SK-N-SH (cell line): Measurements from ENCODE around the gene PHKG2. TPM values are rescaled to one million over a fixed set of nuclear protein-coding genes. Genes with fewer than 3 reads are reported as not detected.

Experiments
- CTCF ChIA-PET: fragments of 300-600, 350-600 bp; formaldehyde crosslinking; extraction: SDS; loops from one replicate; lab custom pipeline; 2021; lab: Yijun Ruan, JAX
- POLR2A ChIA-PET: fragments of 350-600 bp; sonication (Branson Sonifier 250); formaldehyde crosslinking; extraction: SDS; loops from one replicate; lab custom pipeline; 2020; ENCODE audit warnings: antibody characterized with exemption, inconsistent platforms; lab: Yijun Ruan, JAX
- DNase-seq: peaks from one replicate; pipeline ENCODE4 v3.0.0; 2012
- H2AFZ ChIP-seq: fragments of 200-600 bp; sonication (generic); 2 replicates; pipeline ENCODE4 v1.8.1; 2016; ENCODE audit warnings: antibody characterized with exemption, mild to moderate bottlenecking, low read depth
- H3F3A ChIP-seq: fragments of 200-600 bp; sonication (generic); replicated peaks from 2 replicates; pipeline ENCODE3; 2016; ENCODE audit warnings: antibody characterized with exemption, mild to moderate bottlenecking; ENCODE audit not compliant: insufficient read depth
- H3K27ac ChIP-seq, 2 experiments: fragments of 200-500 bp in 1 of 2; fragments of 200-600 bp in 1 of 2; sonication (Bioruptor generic) in 1 of 2; sonication (generic), shearing (Covaris generic) in 1 of 2; 2 replicates each; pipeline versions ENCODE4 v1.5.1 to v1.6.1; 2014 to 2016; ENCODE audit warnings: low read depth in 2 of 2, inconsistent platforms in 1 of 2, low read length in 1 of 2, mild to moderate bottlenecking in 1 of 2, mixed read lengths in 1 of 2
- H3K27me3 ChIP-seq: fragments of 200-600 bp; sonication (generic), shearing (Covaris generic); 2 replicates; pipeline ENCODE4 v1.6.1; 2016; ENCODE audit warnings: mixed run types; ENCODE audit not compliant: insufficient read depth
- H3K36me3 ChIP-seq, 2 experiments: fragments of 200-500 bp in 1 of 2; fragments of 200-600 bp in 1 of 2; sonication (Bioruptor generic) in 1 of 2; sonication (generic) in 1 of 2; replicated peaks in 1 of 2; 2 replicates each; pipeline versions ENCODE3 to v1.5.1; 2014 to 2016; ENCODE audit warnings: low read length in 1 of 2, mild to moderate bottlenecking in 1 of 2; ENCODE audit not compliant: insufficient read depth in 2 of 2, control insufficient read depth in 1 of 2
- H3K4me1 ChIP-seq, 2 experiments: fragments of 200-500 bp in 1 of 2; fragments of 200-600 bp in 1 of 2; sonication (Bioruptor generic) in 1 of 2; sonication (generic), shearing (Covaris generic) in 1 of 2; 2 replicates each; pipeline versions ENCODE4 v1.5.1 to v1.6.1; 2014 to 2016; ENCODE audit warnings: low read depth in 1 of 2, low read length in 1 of 2, mixed run types in 1 of 2; ENCODE audit not compliant: insufficient read depth in 2 of 2, control insufficient read depth in 1 of 2
- H3K4me2 ChIP-seq: fragments of 200-600 bp; sonication (generic), shearing (Covaris generic); 2 replicates; pipeline ENCODE4 v1.6.1; 2017; ENCODE audit warnings: mixed run types
- H3K4me3 ChIP-seq, 2 experiments: fragments of 200-500 bp in 1 of 2; fragments of 200-600 bp in 1 of 2; sonication (Bioruptor generic) in 1 of 2; sonication (generic), shearing (Covaris generic) in 1 of 2; 2 replicates each; pipeline versions ENCODE4 v1.5.1 to v1.8.1; 2014 to 2016; ENCODE audit warnings: low read depth in 2 of 2, inconsistent platforms in 1 of 2, low read length in 1 of 2, mild to moderate bottlenecking in 1 of 2, mixed read lengths in 1 of 2, moderate library complexity in 1 of 2
- H3K79me2 ChIP-seq: fragments of 200-600 bp; sonication (generic); 2 replicates; pipeline ENCODE4 v1.8.1; 2017; ENCODE audit warnings: mild to moderate bottlenecking; ENCODE audit not compliant: insufficient read depth
- H3K9ac ChIP-seq: fragments of 200-600 bp; sonication (generic); 2 replicates; pipeline ENCODE4 v1.6.1; 2017; ENCODE audit warnings: mixed run types
- H3K9me2 ChIP-seq: fragments of 200-600 bp; sonication (generic); 2 replicates; pipeline ENCODE4 v1.6.1; 2017; ENCODE audit warnings: mixed run types
- H3K9me3 ChIP-seq: fragments of 200-600 bp; sonication (generic); 2 replicates; pipeline ENCODE4 v1.6.1; 2017; ENCODE audit warnings: mixed run types, mild to moderate bottlenecking, moderate library complexity
- H4K20me1 ChIP-seq: fragments of 200-600 bp; sonication (generic); 2 replicates; pipeline ENCODE4 v1.6.1; 2017; ENCODE audit warnings: mild to moderate bottlenecking, mixed run types; ENCODE audit not compliant: insufficient read depth
- CHD2 ChIP-seq: fragments of 150-350 bp; IDR thresholded peaks from 2 replicates; pipeline ENCODE4 v1.6.1; 2018; ENCODE audit warnings: low read length; ENCODE audit not compliant: partially characterized antibody
- EP300 ChIP-seq, 2 experiments: IDR thresholded peaks; 2 replicates each; pipeline versions ENCODE4 v1.4.0 to v1.6.1; 2012; ENCODE audit warnings: borderline replicate concordance in 1 of 2, low read depth in 1 of 2, low read length in 1 of 2
- FOXJ3 ChIP-seq: sonication (generic); formaldehyde crosslinking; IDR thresholded peaks from 2 replicates; pipeline ENCODE4 v1.5.1; 2020; ENCODE audit warnings: mild to moderate bottlenecking, missing genetic modification reagents
- FOXM1 ChIP-seq: IDR thresholded peaks from 2 replicates; pipeline ENCODE4 v1.4.0; 2012; ENCODE audit warnings: low read depth, mild to moderate bottlenecking
- GABPA ChIP-seq: IDR thresholded peaks from 2 replicates; pipeline ENCODE4 v1.4.0; 2012; ENCODE audit warnings: low read depth, mild to moderate bottlenecking
- MEF2A ChIP-seq: IDR thresholded peaks from 2 replicates; pipeline ENCODE4 v1.4.0; 2012; ENCODE audit warnings: low read depth, borderline replicate concordance
- MXI1 ChIP-seq: IDR thresholded peaks from 2 replicates; pipeline ENCODE4 v1.6.1; 2012; ENCODE audit warnings: mild to moderate bottlenecking, low read depth, low read length, improper control_type of control experiment
- RAD21 ChIP-seq: IDR thresholded peaks from 2 replicates; pipeline ENCODE4 v1.6.1; 2012; ENCODE audit warnings: mild to moderate bottlenecking, low read length
- REST ChIP-seq: IDR thresholded peaks from 2 replicates; pipeline ENCODE4 v1.6.1; 2012; ENCODE audit warnings: mild to moderate bottlenecking, low read depth, low read length, moderate library complexity
- RFX5 ChIP-seq: IDR thresholded peaks from 2 replicates; pipeline ENCODE4 v1.6.1; 2012; ENCODE audit warnings: mild to moderate bottlenecking, improper control_type of control experiment, low read length
- RXRA ChIP-seq: IDR thresholded peaks from 2 replicates; pipeline ENCODE4 v1.4.0; 2012; ENCODE audit warnings: low read depth, mild to moderate bottlenecking, borderline replicate concordance
- SIN3A ChIP-seq: IDR thresholded peaks from 2 replicates; pipeline ENCODE4 v1.6.1; 2012; ENCODE audit warnings: low read depth, mild to moderate bottlenecking, low read length, moderate library complexity, borderline replicate concordance
- SMC3 ChIP-seq: IDR thresholded peaks from 2 replicates; pipeline ENCODE4 v1.6.1; 2012; ENCODE audit warnings: low read depth, low read length, improper control_type of control experiment
- TCF12 ChIP-seq: IDR thresholded peaks from 2 replicates; pipeline ENCODE4 v1.4.0; 2012
- TEAD4 ChIP-seq: IDR thresholded peaks from 2 replicates; pipeline ENCODE4 v1.4.0; 2012; ENCODE audit warnings: mild to moderate bottlenecking, borderline replicate concordance; ENCODE audit not compliant: insufficient read depth
- USF2 ChIP-seq: fragments of 150-350 bp; IDR thresholded peaks from 2 replicates; pipeline ENCODE4 v1.6.1; 2017; ENCODE audit warnings: antibody characterized with exemption, low read length, low read depth, borderline replicate concordance
- YY1 ChIP-seq: IDR thresholded peaks from 2 replicates; pipeline ENCODE4 v1.4.0; 2012; ENCODE audit warnings: low read depth, mild to moderate bottlenecking
- ZBTB33 ChIP-seq: IDR thresholded peaks from 2 replicates; pipeline ENCODE4 v1.4.0; 2012; ENCODE audit warnings: low read depth, borderline replicate concordance
- WGBS: methylation state at CpG from one replicate; pipeline ENCODE4 v1.1.6; 2017; ENCODE audit warnings: low lambda C conversion rate; 5-methylcytosine and 5-hydroxymethylcytosine counted together
- polyA plus RNA-seq, 3 experiments: library from polyadenylated mRNA; depleted of rRNA; stranded (reverse); fragments of >200 nt; gene quantifications; 2 replicates each; pipeline ENCODE4 v1.2.3, GENCODE V29; 2012
- TF ChIP-seq, protein P1 (sequence below): IDR thresholded peaks from 2 replicates; pipeline ENCODE4 v1.4.0; 2012; ENCODE audit warnings: low read depth, borderline replicate concordance

The PHKG2 gene
- polyA plus RNA-seq, 1 of the 3 experiments (the other 2 are of a cell fraction) = 45.8 TPM

DNA sequence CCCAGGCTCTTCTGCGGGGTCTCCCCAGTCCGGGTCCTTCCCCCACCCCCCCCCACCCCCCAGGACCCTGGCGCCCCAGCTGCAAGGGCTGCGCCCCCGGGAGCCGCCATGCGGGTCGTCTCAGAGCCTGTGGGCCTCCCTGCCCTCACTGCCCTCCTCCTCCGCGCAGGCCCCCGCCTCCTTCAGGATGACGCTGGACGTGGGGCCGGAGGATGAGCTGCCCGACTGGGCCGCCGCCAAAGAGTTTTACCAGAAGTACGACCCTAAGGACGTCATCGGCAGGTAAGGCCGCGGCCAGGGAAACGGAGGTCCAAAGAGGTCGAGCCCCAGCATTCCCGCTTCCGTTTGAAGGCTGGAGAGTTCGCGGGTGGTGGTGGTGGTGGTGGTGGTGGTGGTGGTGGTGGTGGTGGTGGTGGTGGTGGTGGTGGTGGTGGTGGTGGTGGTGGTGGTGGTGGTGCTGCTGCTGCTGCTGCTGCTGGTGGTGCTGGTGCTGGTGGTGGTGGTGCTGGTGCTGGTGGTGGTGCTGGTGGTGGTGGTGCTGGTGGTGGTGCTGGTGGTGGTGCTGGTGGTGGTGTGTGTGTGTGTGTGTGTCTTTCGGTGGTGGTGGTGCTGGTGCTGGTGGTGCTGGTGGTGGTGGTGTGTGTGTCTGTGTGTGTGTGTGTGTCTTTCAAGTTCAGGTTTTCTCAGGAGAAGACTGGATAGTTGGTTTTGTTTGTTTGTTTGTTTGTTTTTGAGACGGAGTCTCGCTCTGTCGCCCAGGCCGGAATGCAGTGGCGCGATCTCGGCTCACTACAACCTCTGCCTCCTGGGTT is 615 bp downstream of the PHKG2 start:
- no peaks in the 10 kb centered on the region for H4K20me1 ChIP-seq
- H3K9me3 ChIP-seq = no peaks in the 10 kb centered on the region
- no peaks in the 10 kb centered on the region for H3K9me2 ChIP-seq
- peak overlapping the region; percentile 73; the same call in 1 of the 2 replicates for H3K4me2 ChIP-seq
- peak overlapping the region; percentile 69 to 74 for H3K4me3 ChIP-seq
- 18% methylated on average over 33 of the region's 36 CpGs for WGBS
- peak overlapping the region; percentile 61; the same call in 1 of the 2 replicates for H3K9ac ChIP-seq
- H3K4me1 ChIP-seq = peaks cover 5 to 8% of the 10 kb centered on the region in 2 experiments; a peak in 2 of 4 replicates
- peaks cover 19% of the 10 kb centered on the region for H3F3A ChIP-seq
- peak overlapping the region in 1 of 2 experiments; percentile 76; a peak in 2 of 4 replicates for H3K27ac ChIP-seq
- H3K79me2 ChIP-seq = peaks cover 21% of the 10 kb centered on the region
- no peaks in the 10 kb centered on the region for H3K27me3 ChIP-seq
- CTCF ChIA-PET = interaction anchor here (1.2 kb wide), 1 partner anchor 193 kb away, joined by 6 read pairs; no protein-coding TSS in a partner anchor
- TF ChIP-seq RFX5 = no peak
- TF ChIP-seq RXRA = no peak
- TF ChIP-seq REST = no peak
- TF ChIP-seq MEF2A = no peak
- TF ChIP-seq SIN3A = no peak
- no peak for TF ChIP-seq GABPA
- TF ChIP-seq CHD2 = no peak
- no peak for TF ChIP-seq FOXJ3
- TF ChIP-seq TCF12 = no peak
- TF ChIP-seq, all 33 proteins: peak for 0
- POLR2A ChIA-PET = interaction anchor here (0.6 to 2.1 kb wide), 13 partner anchors 11 to 126 kb away, joined by 3 to 10 read pairs (median 5); partner anchors contain the start of genes FBRS and SRCAP
- peak; percentile 80 for DNase-seq
- Histone ChIP-seq H2AFZ (no peak overlapping the region), H3K36me3 (peaks cover 12 to 36% of the 10 kb centered on the region in 2 experiments)

DNA sequence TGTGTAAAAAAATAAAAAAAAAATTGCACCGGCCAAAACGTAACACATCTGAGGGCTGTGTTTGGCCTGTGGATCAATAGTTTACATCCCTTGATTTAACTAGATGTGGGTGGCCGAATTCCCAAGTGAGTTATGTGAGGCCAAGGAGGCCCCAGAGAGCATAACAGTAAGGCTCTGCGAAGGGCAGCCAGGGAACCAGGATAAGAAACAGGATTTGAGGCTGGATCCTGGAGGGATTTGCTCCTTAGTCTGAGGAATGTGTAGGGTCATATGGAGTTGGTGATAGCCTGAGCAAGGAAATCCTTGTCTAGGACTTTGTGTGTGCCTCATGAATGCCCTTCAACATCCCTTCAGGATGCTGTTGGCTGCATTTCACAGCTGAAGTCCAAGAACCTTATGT is 2.0 kb downstream of the PHKG2 start:
- peaks cover 13 to 28% of the 10 kb centered on the region in 2 experiments for H3K36me3 ChIP-seq
- H3K9me2 ChIP-seq = no peaks in the 10 kb centered on the region
- peaks cover 5 to 8% of the 10 kb centered on the region in 2 experiments; a peak in 2 of 4 replicates for H3K4me1 ChIP-seq
- no peak overlapping the region for H3K4me3 ChIP-seq
- no peak overlapping the region for H3K27ac ChIP-seq
- DNase-seq = no peak
- peaks cover 21% of the 10 kb centered on the region for H3K79me2 ChIP-seq
- 97% methylated on average over 4 of the region's 4 CpGs for WGBS
- POLR2A ChIA-PET = interaction anchor here (0.6 kb wide), 1 partner anchor 12 kb away, joined by 3 read pairs; no protein-coding TSS in a partner anchor
- H3K9ac ChIP-seq = no peak overlapping the region
- no peak overlapping the region for H3K4me2 ChIP-seq
- CTCF ChIA-PET = interaction anchor here (1.0 to 1.4 kb wide), 2 partner anchors 10 to 56 kb away, joined by 3 read pairs; no protein-coding TSS in a partner anchor
- no peak overlapping the region for H2AFZ ChIP-seq
- H3F3A ChIP-seq = peaks cover 9% of the 10 kb centered on the region
- no peaks in the 10 kb centered on the region for H4K20me1 ChIP-seq
- H3K27me3 ChIP-seq = no peaks in the 10 kb centered on the region
- H3K9me3 ChIP-seq = no peaks in the 10 kb centered on the region
- TF ChIP-seq USF2 = no peak
- TF ChIP-seq ZBTB33 = no peak
- no peak for TF ChIP-seq MXI1
- no peak for TF ChIP-seq YY1
- TF ChIP-seq EP300 (IDR thresholded peaks at IDR 0.05; ENCODE audit: borderline replicate concordance in 1 of 2, low read depth in 1 of 2, low read length in 1 of 2) = no peak
- TF ChIP-seq FOXM1 = no peak
- no peak for TF ChIP-seq RFX5
- no peak for TF ChIP-seq RAD21
- TF ChIP-seq, protein P1, sequence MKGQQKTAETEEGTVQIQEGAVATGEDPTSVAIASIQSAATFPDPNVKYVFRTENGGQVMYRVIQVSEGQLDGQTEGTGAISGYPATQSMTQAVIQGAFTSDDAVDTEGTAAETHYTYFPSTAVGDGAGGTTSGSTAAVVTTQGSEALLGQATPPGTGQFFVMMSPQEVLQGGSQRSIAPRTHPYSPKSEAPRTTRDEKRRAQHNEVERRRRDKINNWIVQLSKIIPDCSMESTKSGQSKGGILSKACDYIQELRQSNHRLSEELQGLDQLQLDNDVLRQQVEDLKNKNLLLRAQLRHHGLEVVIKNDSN = no peak
- no peak for TF ChIP-seq TEAD4
- TF ChIP-seq SMC3 = no peak
